HCT116 (cell line): ENCODE measurements around the gene RPL15. TPM values are rescaled to one million over a fixed set of nuclear protein-coding genes. Genes with fewer than 3 reads are reported as not detected.

Experiments used
- ATAC-seq: fragments of 200-7000 bp; cut with Tn5 transposase; 2 replicates; pipeline ENCODE4 v1.9.1; 2020; ENCODE audit warnings: mild to moderate bottlenecking, moderate library complexity
- BruUV-seq: library from RNA; stranded (reverse); fragments of 400-500 nt; replicated peaks from 2 replicates; lab custom pipeline; 2021; lab: Mats Ljungman, UMichigan
- CTCF ChIA-PET: fragments of 300-600 bp; sonication (Branson Sonifier 250); formaldehyde crosslinking; loops from one replicate; lab custom pipeline; 2021; ENCODE audit warnings: antibody characterized with exemption; lab: Charles Lee
- POLR2A ChIA-PET: fragments of 300-600, 350-600 bp; sonication (Branson Sonifier 250); formaldehyde crosslinking; loops from one replicate; lab custom pipeline; 2021; ENCODE audit warnings: antibody characterized with exemption; lab: Charles Lee
- RAD21 ChIA-PET, 2 experiments: fragments of 300-600 bp; sonication (Branson Sonifier 250); formaldehyde crosslinking; loops; one replicate each; lab custom pipeline; 2023; ENCODE audit warnings: low total read pairs in 2 of 2; ENCODE audit not compliant: uncharacterized antibody in 2 of 2, unreplicated experiment in 2 of 2, low non-redundant PET in 1 of 2; lab: Charles Lee
- DNase-seq: peaks from one replicate; pipeline ENCODE4 v3.0.0-alpha.2; 2010; ENCODE audit warnings: low read depth, low spot score
- H2AFZ ChIP-seq: fragments of 200-600 bp; shearing (Covaris generic), sonication (generic); 2 replicates; pipeline ENCODE4 v1.6.1; 2017; ENCODE audit warnings: low read depth, mixed run types, mixed read lengths, antibody characterized with exemption, low read length; ENCODE audit not compliant: poor library complexity, severe bottlenecking
- H3K27ac ChIP-seq: 2 replicates; pipeline ENCODE4 v1.5.1; 2012; ENCODE audit warnings: low read depth, low read length
- H3K27me3 ChIP-seq: fragments of 200-600 bp; sonication (generic); 2 replicates; pipeline ENCODE4 v1.6.1; 2016; ENCODE audit warnings: mixed run types, low read length, mixed read lengths; ENCODE audit not compliant: insufficient read depth
- H3K36me3 ChIP-seq, 2 experiments: fragments of 200-500 bp in 1 of 2; fragments of 200-600 bp in 1 of 2; sonication (Bioruptor generic) in 1 of 2; sonication (generic) in 1 of 2; 2 replicates each; pipeline versions ENCODE4 v1.5.1 to v1.6.1; 2014 to 2016; ENCODE audit warnings: low read length in 2 of 2, inconsistent platforms in 1 of 2, mixed read lengths in 1 of 2, mixed run types in 1 of 2; ENCODE audit not compliant: insufficient read depth in 2 of 2, control insufficient read depth in 1 of 2
- H3K4me1 ChIP-seq, 2 experiments: fragments of 200-600 bp in 1 of 2; sonication (generic) in 1 of 2; 2 replicates each; pipeline versions ENCODE4 v1.5.1 to v1.6.1; 2012 to 2017; ENCODE audit warnings: low read length in 2 of 2, inconsistent platforms in 1 of 2, mild to moderate bottlenecking in 1 of 2, mixed read lengths in 1 of 2, mixed run types in 1 of 2, moderate library complexity in 1 of 2; ENCODE audit not compliant: insufficient read depth in 2 of 2, control insufficient read depth in 1 of 2
- H3K4me2 ChIP-seq: fragments of 200-600 bp; sonication (generic); 2 replicates; pipeline ENCODE4 v1.6.1; 2017; ENCODE audit warnings: mixed run types, low read length, mixed read lengths
- H3K4me3 ChIP-seq, 2 experiments: fragments of 200-600 bp in 1 of 2; sonication (generic) in 1 of 2; replicated peaks in 1 of 2; 2 replicates each; pipeline ENCODE4 v1.5.1; 2011 to 2016; ENCODE audit warnings: low read length in 2 of 2, control low read depth in 1 of 2, low read depth in 1 of 2, mild to moderate bottlenecking in 1 of 2, mixed read lengths in 1 of 2, mixed run types in 1 of 2
- H3K79me2 ChIP-seq: fragments of 200-600 bp; sonication (generic); 2 replicates; pipeline ENCODE4 v1.6.1; 2017; ENCODE audit warnings: mild to moderate bottlenecking, mixed run types, low read length, moderate library complexity, mixed read lengths; ENCODE audit not compliant: insufficient read depth
- H3K9ac ChIP-seq: fragments of 200-600 bp; sonication (generic); 2 replicates; pipeline ENCODE4 v1.6.1; 2016; ENCODE audit warnings: low read length, mixed read lengths
- H3K9me2 ChIP-seq: fragments of 200-600 bp; sonication (generic), shearing (Covaris generic); 2 replicates; pipeline ENCODE4 v1.6.1; 2017; ENCODE audit warnings: mixed run types, mild to moderate bottlenecking, moderate library complexity; ENCODE audit not compliant: insufficient read depth
- H3K9me3 ChIP-seq, 2 experiments: fragments of 200-500 bp in 1 of 2; fragments of 200-600 bp in 1 of 2; sonication (Bioruptor generic) in 1 of 2; sonication (generic) in 1 of 2; 2 replicates each; pipeline ENCODE4 v1.6.1; 2014 to 2017; ENCODE audit warnings: low read length in 2 of 2, mixed read lengths in 2 of 2, inconsistent platforms in 1 of 2, low read depth in 1 of 2, mild to moderate bottlenecking in 1 of 2, mixed run types in 1 of 2, moderate library complexity in 1 of 2; ENCODE audit not compliant: control insufficient read depth in 1 of 2, insufficient read depth in 1 of 2
- H4K20me1 ChIP-seq: fragments of 200-600 bp; sonication (generic), shearing (Covaris generic); 2 replicates; pipeline ENCODE4 v1.6.1; 2017; ENCODE audit warnings: mixed run types, mild to moderate bottlenecking, moderate library complexity; ENCODE audit not compliant: insufficient read depth
- CBX3 ChIP-seq: IDR thresholded peaks from 2 replicates; pipeline ENCODE4 v1.6.1; 2012; ENCODE audit warnings: low read depth
- CEBPB ChIP-seq: IDR thresholded peaks from 2 replicates; pipeline ENCODE4 v1.6.1; 2012; ENCODE audit warnings: low read depth
- ELF1 ChIP-seq: IDR thresholded peaks from 2 replicates; pipeline ENCODE4 v1.6.1; 2012; ENCODE audit warnings: low read depth, borderline replicate concordance
- POLR2AphosphoS5 ChIP-seq: IDR thresholded peaks from 2 replicates; pipeline ENCODE4 v1.6.1; 2011; ENCODE audit warnings: mild to moderate bottlenecking, low read depth, low read length, moderate library complexity
- TCF7L2 ChIP-seq: IDR thresholded peaks from 2 replicates; pipeline ENCODE4 v1.7.0; 2011; ENCODE audit warnings: borderline replicate concordance, inconsistent platforms; ENCODE audit not compliant: insufficient read depth, insufficient read length; ENCODE audit errors: extremely low read depth
- ZFX ChIP-seq: fragments of 450-650 bp; IDR thresholded peaks from 2 replicates; pipeline ENCODE4 v1.6.1; 2017
- ZNF274 ChIP-seq: fragments of 200-500 bp; sonication (Bioruptor generic); IDR thresholded peaks from 2 replicates; pipeline ENCODE4 v1.6.1; 2014; ENCODE audit warnings: mild to moderate bottlenecking, low read depth, low read length, inconsistent platforms
- intact Hi-C: fragments of 100-400 bp; cut with micrococcal nuclease; formaldehyde crosslinking; loops from 2 replicates; pipeline ENCODE4 v1.10.0; 2022
- total RNA-seq: library from RNA; stranded (reverse); gene quantifications from one replicate; pipeline ENCODE4 v1.2.1, GENCODE V29; 2021; ENCODE audit not compliant: unreplicated experiment

Gene RPL15
- total RNA-seq, 1 experiment from 2014 or later, result 2,177 TPM

- Histone ChIP-seq H3K36me3 (peaks cover 5 to 8% of the 10 kb centered on the region in 2 experiments; a peak in 3 of 4 replicates), H2AFZ (no peak overlapping the region), H3K9ac (no peak overlapping the region), H3K4me3 (no peak overlapping the region), H3K4me2 (no peak overlapping the region), H3K79me2 (peaks cover 38% of the 10 kb centered on the region), H3K9me2 (no peaks in the 10 kb centered on the region), H3K27ac (no peak overlapping the region), H3K4me1 (peaks cover 0 to 6% of the 10 kb centered on the region in 2 experiments; a peak in 3 of 4 replicates), H3K27me3 (no peaks in the 10 kb centered on the region), H3K9me3 (no peaks in the 10 kb centered on the region), H4K20me1 (no peaks in the 10 kb centered on the region)
- ChIA-PET POLR2A (no interaction called here), RAD21 (no interaction called here), CTCF (interaction anchor here (0.6 to 1.8 kb wide), 7 partner anchors 8 to 598 kb away, joined by 3 to 11 read pairs (median 3); partner anchors contain the start of genes NKIRAS1 and RPL15)
- BruUV-seq, result no TSS peak
- DNase-seq (no peak), ATAC-seq (no peak)
- intact Hi-C loops, result loop anchor here (2.0 to 5.0 kb wide), 2 partner anchors 349 to 793 kb away; no protein-coding TSS in a partner anchor
- TF ChIP-seq CEBPB (no peak), POLR2AphosphoS5 (no peak), TCF7L2 (no peak), ELF1 (no peak), CBX3 (no peak), ZFX (no peak)
These were observed 27.5 kb upstream of the RPL15 start for GRCh38 chr3:23889386-23889785.

GRCh38 chr3:23889950-23890349 is 27.0 kb upstream of the RPL15 start:
- DNase-seq (no peak), ATAC-seq (no peak)
- H3K4me1 ChIP-seq, result peaks cover 0 to 6% of the 10 kb centered on the region in 2 experiments; a peak in 3 of 4 replicates
- ChIA-PET POLR2A (interaction anchor here (1.1 kb wide), 1 partner anchor 29 kb away, joined by 3 read pairs; no protein-coding TSS in a partner anchor), CTCF (interaction anchor here (0.6 to 1.8 kb wide), 2 partner anchors 8 to 599 kb away, joined by 3 to 11 read pairs; no protein-coding TSS in a partner anchor), RAD21 (no interaction called here)
- no peak overlapping the region for H3K4me2 ChIP-seq
- no peaks in the 10 kb centered on the region for H4K20me1 ChIP-seq
- H3K9ac ChIP-seq, result no peak overlapping the region
- no peak overlapping the region for H2AFZ ChIP-seq
- TF ChIP-seq ZNF274, result no peak
- H3K36me3 ChIP-seq, result peaks cover 5 to 10% of the 10 kb centered on the region in 2 experiments; a peak in 3 of 4 replicates
- no peak overlapping the region for H3K4me3 ChIP-seq
- no peaks in the 10 kb centered on the region for H3K9me2 ChIP-seq
- BruUV-seq, result no TSS peak
- H3K9me3 ChIP-seq, result no peaks in the 10 kb centered on the region
- peaks cover 33% of the 10 kb centered on the region for H3K79me2 ChIP-seq
- H3K27ac ChIP-seq, result no peak overlapping the region
- H3K27me3 ChIP-seq, result no peaks in the 10 kb centered on the region
- intact Hi-C loops, result loop anchor here (2.0 to 5.0 kb wide), 2 partner anchors 349 to 792 kb away; no protein-coding TSS in a partner anchor
